ENCODE data around the gene LZIC. TPM values are rescaled to one million over a fixed set of nuclear protein-coding genes. Genes with fewer than 3 reads are reported as not detected.

The LZIC gene
- total RNA-seq, 1 experiment from 2014 or later: 19.8 TPM

DNA sequence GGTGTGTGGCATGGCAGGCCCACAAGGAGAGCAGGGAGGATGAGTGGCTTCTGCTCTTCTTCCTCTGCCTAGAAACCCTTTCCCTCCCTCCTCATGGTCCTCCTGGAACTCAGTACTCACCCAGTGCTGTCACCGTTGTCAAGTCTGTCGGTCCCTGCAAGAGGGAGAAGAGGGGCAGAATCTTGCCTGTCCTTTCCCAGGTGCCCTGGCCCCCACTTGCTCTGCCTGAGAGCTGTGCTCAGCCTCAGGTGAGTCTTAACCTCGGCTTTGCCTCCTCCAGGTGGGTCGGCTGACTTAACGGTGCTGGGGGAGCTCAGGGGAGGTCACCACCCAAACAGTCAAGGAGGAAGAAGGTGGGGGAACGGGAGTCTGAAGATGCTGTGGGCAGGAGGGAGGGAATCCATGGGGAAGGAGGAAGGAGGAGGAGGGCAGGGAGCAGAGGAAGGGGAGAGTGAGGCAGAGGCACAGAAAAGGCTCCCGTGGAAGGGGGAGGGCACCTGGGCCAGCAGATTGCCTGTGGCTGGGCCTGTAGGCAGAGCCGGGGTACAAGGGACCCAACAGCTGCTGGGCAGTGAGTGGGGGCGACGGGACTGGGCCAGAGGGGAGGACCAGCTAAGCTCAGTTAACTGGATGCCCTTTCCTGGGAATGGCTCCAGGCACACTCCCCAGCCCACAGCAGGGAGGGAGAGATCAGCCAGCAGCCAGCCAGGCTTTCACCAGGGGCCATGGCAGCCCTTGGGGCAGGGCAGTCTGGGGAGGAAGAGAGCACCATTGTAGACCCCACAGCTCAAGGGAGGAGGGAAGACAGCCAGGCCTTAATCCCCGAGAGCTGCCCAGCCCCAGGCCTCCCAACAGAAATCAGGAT, 59.4 kb downstream of the LZIC start:
- Mint-ChIP-seq H3K36me3 (ENCODE audit: insufficient read depth, unreplicated experiment) (no peaks in the 10 kb centered on the region), H3K4me3 (ENCODE audit: low read depth, unreplicated experiment) (no peak overlapping the region), H3K27me3 (ENCODE audit: unreplicated experiment) (no peaks in the 10 kb centered on the region), H3K27ac (ENCODE audit: unreplicated experiment) (no peak overlapping the region), H3K9me3 (ENCODE audit: low read depth, unreplicated experiment) (no peaks in the 10 kb centered on the region), H3K4me1 (ENCODE audit: low read depth, unreplicated experiment) (peaks cover 17% of the 10 kb centered on the region)
- no TSS peak for BruUV-seq (replicated peaks)
- intact Hi-C loops (cut with micrococcal nuclease; ENCODE audit: unreplicated experiment): no loop called here
- DNase-seq: no peak
- CTCF ChIA-PET: no interaction called here
- TF ChIP-seq, protein P1, sequence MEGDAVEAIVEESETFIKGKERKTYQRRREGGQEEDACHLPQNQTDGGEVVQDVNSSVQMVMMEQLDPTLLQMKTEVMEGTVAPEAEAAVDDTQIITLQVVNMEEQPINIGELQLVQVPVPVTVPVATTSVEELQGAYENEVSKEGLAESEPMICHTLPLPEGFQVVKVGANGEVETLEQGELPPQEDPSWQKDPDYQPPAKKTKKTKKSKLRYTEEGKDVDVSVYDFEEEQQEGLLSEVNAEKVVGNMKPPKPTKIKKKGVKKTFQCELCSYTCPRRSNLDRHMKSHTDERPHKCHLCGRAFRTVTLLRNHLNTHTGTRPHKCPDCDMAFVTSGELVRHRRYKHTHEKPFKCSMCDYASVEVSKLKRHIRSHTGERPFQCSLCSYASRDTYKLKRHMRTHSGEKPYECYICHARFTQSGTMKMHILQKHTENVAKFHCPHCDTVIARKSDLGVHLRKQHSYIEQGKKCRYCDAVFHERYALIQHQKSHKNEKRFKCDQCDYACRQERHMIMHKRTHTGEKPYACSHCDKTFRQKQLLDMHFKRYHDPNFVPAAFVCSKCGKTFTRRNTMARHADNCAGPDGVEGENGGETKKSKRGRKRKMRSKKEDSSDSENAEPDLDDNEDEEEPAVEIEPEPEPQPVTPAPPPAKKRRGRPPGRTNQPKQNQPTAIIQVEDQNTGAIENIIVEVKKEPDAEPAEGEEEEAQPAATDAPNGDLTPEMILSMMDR (IDR thresholded peaks at IDR 0.05; ENCODE audit: unreplicated experiment): no peak

DNA sequence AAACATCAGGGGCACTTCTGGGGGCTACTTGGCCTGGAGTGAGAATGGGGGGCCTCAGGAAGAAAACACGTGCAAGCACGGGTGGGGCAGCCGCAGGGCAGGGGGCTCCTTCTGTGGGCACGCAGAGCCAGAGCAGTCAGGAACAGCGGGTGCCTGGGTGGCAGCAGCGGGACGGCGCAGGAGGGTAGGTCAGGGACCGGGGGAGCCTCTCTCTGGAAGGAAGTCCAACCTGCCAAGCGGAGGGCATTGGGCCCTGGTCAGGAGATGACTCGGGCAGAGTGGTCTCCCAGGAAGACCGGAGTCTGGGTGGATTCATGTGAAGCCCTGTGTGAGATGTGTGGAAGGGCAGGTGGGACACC, 60.3 kb downstream of the LZIC start:
- Mint-ChIP-seq H3K9me3 (ENCODE audit: low read depth, unreplicated experiment) (no peaks in the 10 kb centered on the region), H3K36me3 (ENCODE audit: insufficient read depth, unreplicated experiment) (no peaks in the 10 kb centered on the region), H3K4me3 (ENCODE audit: low read depth, unreplicated experiment) (no peak overlapping the region), H3K27me3 (ENCODE audit: unreplicated experiment) (no peaks in the 10 kb centered on the region), H3K4me1 (ENCODE audit: low read depth, unreplicated experiment) (peaks cover 23% of the 10 kb centered on the region), H3K27ac (ENCODE audit: unreplicated experiment) (no peak overlapping the region)
- no TSS peak for BruUV-seq (replicated peaks)
- CTCF ChIA-PET: no interaction called here
- intact Hi-C loops (cut with micrococcal nuclease; ENCODE audit: unreplicated experiment): no loop called here
- TF ChIP-seq, protein P1 (IDR thresholded peaks at IDR 0.05; ENCODE audit: unreplicated experiment): no peak
- no peak for DNase-seq

DNA sequence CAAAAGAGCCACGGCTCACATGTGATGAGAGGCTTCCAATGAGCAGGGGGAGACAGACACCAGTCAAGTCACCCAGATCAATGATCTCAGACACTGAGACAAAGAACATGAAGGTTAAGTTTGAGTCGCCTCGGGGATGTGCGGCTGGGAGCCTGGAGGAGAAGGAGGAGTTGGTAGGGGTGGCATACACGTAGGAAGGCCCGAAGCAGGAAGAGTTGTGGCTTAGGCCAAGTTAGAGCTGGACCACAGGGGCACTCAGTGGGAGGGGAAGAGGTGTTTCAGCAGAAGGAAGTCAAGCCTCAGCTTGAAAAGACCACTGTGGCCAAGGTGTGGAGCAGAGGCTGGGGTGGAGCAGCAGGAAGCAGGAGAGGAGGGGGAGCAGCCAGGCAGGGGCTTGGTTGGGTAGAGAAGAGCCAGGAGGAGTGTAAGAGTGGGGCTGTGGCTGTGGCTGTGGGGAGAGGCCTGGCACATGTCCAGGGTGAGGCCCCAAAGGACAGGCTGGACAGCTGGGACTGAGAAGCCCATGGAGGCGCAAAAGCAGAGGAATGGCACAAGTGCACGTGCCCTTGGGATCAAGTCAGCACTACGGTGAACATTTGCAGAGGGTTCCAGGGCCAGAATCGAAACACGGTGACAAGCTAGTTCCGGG, 60.8 kb downstream of the LZIC start:
- BruUV-seq (replicated peaks): no TSS peak
- TF ChIP-seq, protein P1 (IDR thresholded peaks at IDR 0.05; ENCODE audit: unreplicated experiment): no peak
- CTCF ChIA-PET: no interaction called here
- Mint-ChIP-seq H3K36me3 (ENCODE audit: insufficient read depth, unreplicated experiment) (no peaks in the 10 kb centered on the region), H3K27me3 (ENCODE audit: unreplicated experiment) (no peaks in the 10 kb centered on the region), H3K4me3 (ENCODE audit: low read depth, unreplicated experiment) (no peak overlapping the region), H3K9me3 (ENCODE audit: low read depth, unreplicated experiment) (no peaks in the 10 kb centered on the region), H3K27ac (ENCODE audit: unreplicated experiment) (no peak overlapping the region), H3K4me1 (ENCODE audit: low read depth, unreplicated experiment) (peaks cover 23% of the 10 kb centered on the region)
- intact Hi-C loops (cut with micrococcal nuclease; ENCODE audit: unreplicated experiment): no loop called here
- DNase-seq: no peak

DNA sequence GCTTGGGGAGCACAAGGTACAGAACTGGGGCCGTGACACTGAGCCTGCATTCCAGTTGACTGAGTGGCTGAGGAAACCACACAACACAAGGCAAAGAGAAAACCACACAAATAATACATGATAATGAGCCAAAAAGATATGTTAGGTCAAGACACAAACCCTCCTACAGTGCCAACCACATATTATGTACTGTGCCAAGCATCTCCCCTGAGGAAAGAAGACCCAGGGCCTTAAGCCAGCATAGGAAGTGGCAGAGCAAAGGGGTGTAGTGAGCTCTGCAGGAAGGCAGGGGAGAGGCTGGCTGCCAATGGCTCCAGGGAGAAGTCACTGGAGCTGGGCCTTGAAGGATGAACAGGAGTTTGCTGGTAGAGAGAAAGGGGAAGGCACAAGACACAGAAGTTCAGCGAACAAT, 61.3 kb downstream of the LZIC start:
- no peaks in the 10 kb centered on the region for H3K36me3 Mint-ChIP-seq (ENCODE audit: insufficient read depth, unreplicated experiment)
- no peaks in the 10 kb centered on the region for H3K27me3 Mint-ChIP-seq (ENCODE audit: unreplicated experiment)
- H3K9me3 Mint-ChIP-seq (ENCODE audit: low read depth, unreplicated experiment): no peaks in the 10 kb centered on the region
- CTCF ChIA-PET: no interaction called here
- BruUV-seq (replicated peaks): no TSS peak
- DNase-seq: no peak
- TF ChIP-seq, protein P1 (IDR thresholded peaks at IDR 0.05; ENCODE audit: unreplicated experiment): no peak
- no peak overlapping the region for H3K4me3 Mint-ChIP-seq (ENCODE audit: low read depth, unreplicated experiment)
- intact Hi-C loops (cut with micrococcal nuclease; ENCODE audit: unreplicated experiment): no loop called here
- H3K27ac Mint-ChIP-seq (ENCODE audit: unreplicated experiment): no peak overlapping the region
- peaks cover 23% of the 10 kb centered on the region for H3K4me1 Mint-ChIP-seq (ENCODE audit: low read depth, unreplicated experiment)

Small RNAs within 50 kb of the gene (microRNA-seq; reads per million reads assigned to microRNA genes)
- 3.2 reads per million for gene MIR5697

Other genes with a start within 250 kb of the LZIC start
- gene CLSTN1, start 119.4 kb downstream of the LZIC start, total RNA-seq (2022): 93.2 and 99.3 TPM in 2 replicates
- 11.8 and 18.1 TPM in 2 replicates for gene CTNNBIP1, start 33.1 kb downstream of the LZIC start, total RNA-seq (2022)
- 5.3 and 5.7 TPM in 2 replicates for gene NMNAT1, start 84 bp upstream of the LZIC start, total RNA-seq (2022)
- gene RBP7, start 53.8 kb upstream of the LZIC start, total RNA-seq (2022): 0.83 TPM in 1 of 2 replicates, not detected in the other
- gene UBE4B, start 89.6 kb upstream of the LZIC start, total RNA-seq (2022): 26.1 and 28.1 TPM in 2 replicates